Heart right ventricle (tissue), 16 donors: ENCODE data around the gene CCSER2. TPM values are rescaled to one million over a fixed set of nuclear protein-coding genes. Genes with fewer than 3 reads are reported as not detected.

Source experiments
- ATAC-seq, 8 donors: fragments of 200-7000 bp; cut with Tn5 transposase; one replicate each; pipeline ENCODE4 v1.9.1; 2020; ENCODE audit warnings: mild to moderate bottlenecking in 8 of 8, moderate library complexity in 8 of 8, moderate number of reproducible peaks in 1 of 8
- DNase-seq, 2 donors: peaks; one replicate each; pipeline ENCODE4 v3.0.0-alpha.2; 2020
- H3K27ac ChIP-seq, 10 donors: fragments of 200-600 bp; sonication (generic) in 2 of 10; one replicate each; pipeline versions ENCODE4 v1.5.0 to v1.8.0; 2020 to 2022; ENCODE audit warnings: mild to moderate bottlenecking in 3 of 10
- H3K27me3 ChIP-seq, 7 donors: fragments of 200-600 bp; one replicate each; pipeline ENCODE4 v1.8.0; 2021 to 2022; ENCODE audit warnings: mild to moderate bottlenecking in 2 of 7
- H3K36me3 ChIP-seq, 9 donors: fragments of 200-600 bp; sonication (generic) in 1 of 9; one replicate each; pipeline versions ENCODE4 v1.5.0 to v1.8.0; 2020 to 2022; ENCODE audit warnings: mild to moderate bottlenecking in 2 of 9
- H3K4me1 ChIP-seq, 9 donors: fragments of 200-600 bp; sonication (generic) in 1 of 9; one replicate each; pipeline versions ENCODE4 v1.5.0 to v1.8.0; 2020 to 2022; ENCODE audit warnings: mild to moderate bottlenecking in 4 of 9
- H3K4me3 ChIP-seq, 10 donors: fragments of 200-600 bp; sonication (generic) in 2 of 10; one replicate each; pipeline versions ENCODE4 v1.5.0 to v1.8.0; 2020 to 2022; ENCODE audit warnings: mild to moderate bottlenecking in 7 of 10, moderate library complexity in 2 of 10
- H3K9me3 ChIP-seq, 11 donors: fragments of 200-600 bp in 10 of 11; sonication (generic) in 2 of 11; one replicate each; pipeline versions ENCODE4 v1.5.0 to v1.8.0; 2013 to 2022; ENCODE audit warnings: mild to moderate bottlenecking in 2 of 11, control low read depth in 1 of 11, moderate library complexity in 1 of 11
- WGBS, 2 donors: extraction: QIAGEN DNeasy Blood & Tissue Kit; methylation state at CpG; one replicate each; pipeline ENCODE4 v1.1.7; 2013; ENCODE audit warnings: inconsistent platforms in 1 of 2; 5-methylcytosine and 5-hydroxymethylcytosine counted together
- intact Hi-C, 10 donors: fragments of 100-400 bp; cut with DNase I; formaldehyde crosslinking; loops; one replicate each; pipeline versions ENCODE4 v1.11.1 to v1.14.2; 2022
- polyA plus RNA-seq, 2 donors: library from polyadenylated mRNA; stranded (reverse); fragments of 200-250 nt; gene quantifications; one replicate each; pipeline ENCODE4 v1.2.3, GENCODE V29; 2013
- total RNA-seq, 10 donors: library from RNA; stranded (reverse); fragmentation: NEBNext Ultra II Directional in 3 of 10; extraction: Animal tissue kit (Norgen Biotek cat#: 25700) in 3 of 10; gene quantifications; one replicate each; pipeline versions ENCODE4 v1.2.1 to v1.2.4, GENCODE V29; 2021 to 2023
- TF ChIP-seq, protein P1 (sequence below), 9 donors: fragments of 200-600 bp; sonication (generic) in 2 of 9; IDR thresholded peaks; one replicate each; pipeline versions ENCODE4 v1.5.0 to v1.8.0; 2021 to 2022; ENCODE audit warnings: antibody characterized with exemption in 9 of 9, mild to moderate bottlenecking in 5 of 9, moderate library complexity in 1 of 9
- donor health status: Arrhythmogenic right ventricular cardiomyopathy.
- donor health status: ischemic (EF 13 %, LVEDD 7.1; RV severe dilation, severe dysfunction).
- donor health status: healthy with polysubstance abuse.
- donor health status: DM: no; HTN: yes; CAD: no.
- donor health status: DM: no; HTN: no; CAD: no.
- donor health status: ischemic (EF 25% LVEDD 6.9; RV normal size, moderate dysfunction).
- donor health status: ischemic (EF 25% LVEDD 5.7; RV mildly dilated, moderate dysfunction).
- donor health status: healthy.
- donor health status: DM: yes; HTN: yes; CAD: no.
- donor health status: Ischemic cardiomyopathy.
- donor health status: ischemic (EF 35%, LVEDD 5.7; RV mildly dilated, moderate dysfunction).
- donor health status: nonischemic (EF 11% LVEDD 7.7; RV severe dilation, severe dysfunction).
- donor health status: DM: yes; HTN: yes; CAD: no.
- donor health status: PGD.
- donor health status: ischemic (EF 29% LVEDD 5.4; RV normal size, mild dysfunction).
- donor health status: nonischemic (EF 23%, LVEDD 6.1; RV moderate dilation, normal function).

CCSER2 gene
- total and polyA plus RNA-seq, 12 donors: 27.5 to 252 (median 198) TPM

DNA sequence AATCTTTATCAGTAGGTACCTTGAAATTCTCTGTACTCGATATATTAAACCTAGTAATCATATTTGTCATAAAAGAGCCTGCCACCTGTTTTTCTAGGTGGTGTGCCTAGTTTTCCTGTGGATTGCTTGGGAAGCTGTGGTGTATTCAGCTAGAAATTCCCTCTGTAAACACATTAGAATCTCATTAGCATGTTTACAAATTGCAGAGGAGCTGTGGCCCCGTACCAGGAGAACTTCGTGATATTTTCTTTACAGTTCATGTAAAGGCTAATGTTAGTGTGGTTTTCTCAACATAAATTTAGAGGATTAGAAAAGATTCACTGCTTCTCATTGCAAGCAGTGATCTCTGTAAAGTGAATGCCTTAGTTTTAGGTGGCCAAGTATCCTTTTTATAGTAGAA is 144.7 kb downstream of the CCSER2 start:
- TF ChIP-seq, protein P1, sequence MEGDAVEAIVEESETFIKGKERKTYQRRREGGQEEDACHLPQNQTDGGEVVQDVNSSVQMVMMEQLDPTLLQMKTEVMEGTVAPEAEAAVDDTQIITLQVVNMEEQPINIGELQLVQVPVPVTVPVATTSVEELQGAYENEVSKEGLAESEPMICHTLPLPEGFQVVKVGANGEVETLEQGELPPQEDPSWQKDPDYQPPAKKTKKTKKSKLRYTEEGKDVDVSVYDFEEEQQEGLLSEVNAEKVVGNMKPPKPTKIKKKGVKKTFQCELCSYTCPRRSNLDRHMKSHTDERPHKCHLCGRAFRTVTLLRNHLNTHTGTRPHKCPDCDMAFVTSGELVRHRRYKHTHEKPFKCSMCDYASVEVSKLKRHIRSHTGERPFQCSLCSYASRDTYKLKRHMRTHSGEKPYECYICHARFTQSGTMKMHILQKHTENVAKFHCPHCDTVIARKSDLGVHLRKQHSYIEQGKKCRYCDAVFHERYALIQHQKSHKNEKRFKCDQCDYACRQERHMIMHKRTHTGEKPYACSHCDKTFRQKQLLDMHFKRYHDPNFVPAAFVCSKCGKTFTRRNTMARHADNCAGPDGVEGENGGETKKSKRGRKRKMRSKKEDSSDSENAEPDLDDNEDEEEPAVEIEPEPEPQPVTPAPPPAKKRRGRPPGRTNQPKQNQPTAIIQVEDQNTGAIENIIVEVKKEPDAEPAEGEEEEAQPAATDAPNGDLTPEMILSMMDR (IDR thresholded peaks at IDR 0.05): no peak
- ATAC-seq (no peak), DNase-seq (no peak)
- no peak overlapping the region for H3K4me3 ChIP-seq
- H3K36me3 ChIP-seq: peaks cover 0 to 75% (median 12%) of the 10 kb centered on the region in 9 donors
- H3K9me3 ChIP-seq: no peaks in the 10 kb centered on the region
- H3K4me1 ChIP-seq: peaks cover 0 to 10% (median 0%) of the 10 kb centered on the region in 9 donors
- intact Hi-C loops: no loop called here
- 93 to 94% methylated on average over 3 of the region's 3 CpGs for WGBS, 2 donors
- no peaks in the 10 kb centered on the region for H3K27me3 ChIP-seq
- H3K27ac ChIP-seq: no peak overlapping the region

DNA sequence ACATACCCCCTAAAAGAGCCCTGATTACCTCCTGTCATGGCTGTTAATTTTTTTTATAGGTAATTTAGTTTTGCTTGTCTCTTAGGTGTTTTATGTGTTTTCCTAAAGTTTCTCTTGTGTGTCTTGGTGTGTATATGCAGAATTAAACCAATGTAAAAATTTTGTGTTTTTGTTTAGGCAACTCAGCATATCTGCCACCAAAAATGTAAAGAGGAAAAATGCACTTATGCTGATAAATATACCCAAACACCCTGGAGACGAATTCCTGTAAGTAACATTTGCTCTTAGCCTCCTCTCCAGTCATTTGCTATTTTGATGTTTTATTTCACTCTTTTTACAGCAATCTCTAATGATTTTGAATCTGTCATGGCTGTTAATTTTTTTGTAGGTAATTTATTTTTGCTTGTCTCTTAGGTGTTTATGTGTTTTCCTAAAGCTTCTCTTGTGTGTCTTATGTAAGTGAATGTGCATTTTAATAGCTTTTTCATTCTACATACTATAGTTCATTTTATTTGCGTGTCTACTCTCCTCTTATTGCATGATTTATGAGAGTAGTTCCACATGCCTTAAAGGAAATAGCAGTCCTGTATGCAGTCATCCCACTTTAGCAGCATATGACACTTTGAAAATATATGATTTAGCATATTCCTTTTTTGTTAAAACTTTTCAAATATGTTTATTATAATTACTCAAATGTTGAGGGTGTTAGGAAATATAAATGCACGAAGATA is 149.2 kb downstream of the CCSER2 start:
- intact Hi-C loops: no loop called here
- H3K4me3 ChIP-seq: no peak overlapping the region
- TF ChIP-seq, protein P1 (IDR thresholded peaks at IDR 0.05): no peak
- no peaks in the 10 kb centered on the region for H3K27me3 ChIP-seq
- no peak overlapping the region for H3K27ac ChIP-seq
- no peak for ATAC-seq
- H3K36me3 ChIP-seq: peaks cover 0 to 81% (median 10%) of the 10 kb centered on the region in 9 donors
- peaks cover 0 to 9% (median 4%) of the 10 kb centered on the region in 9 donors for H3K4me1 ChIP-seq
- H3K9me3 ChIP-seq: no peaks in the 10 kb centered on the region
- WGBS, 2 donors: 86 to 87% methylated on average over 3 of the region's 3 CpGs
- DNase-seq: no peak

DNA sequence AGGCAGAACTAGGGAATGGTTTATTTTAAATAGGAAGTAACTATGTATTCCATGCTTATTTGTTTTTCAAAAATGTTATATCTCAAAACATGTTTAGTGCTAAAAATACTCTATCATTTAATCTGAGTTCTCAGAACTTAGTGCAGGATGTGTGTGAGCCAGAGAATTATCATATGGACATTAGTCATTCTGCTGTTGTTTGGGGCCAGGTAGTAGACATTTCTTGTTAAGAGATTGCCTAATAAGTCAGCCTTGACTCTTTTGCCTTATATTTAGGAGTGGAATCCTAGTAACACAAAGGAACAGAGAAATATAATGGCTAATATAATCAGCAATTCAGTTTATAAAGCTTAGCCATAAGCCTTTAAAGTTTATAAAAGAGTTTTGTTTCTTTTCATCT is 149.8 kb downstream of the CCSER2 start:
- ATAC-seq (no peak), DNase-seq (no peak)
- H3K4me3 ChIP-seq: no peak overlapping the region
- H3K4me1 ChIP-seq: peaks cover 0 to 9% (median 4%) of the 10 kb centered on the region in 9 donors
- no peaks in the 10 kb centered on the region for H3K9me3 ChIP-seq
- H3K27ac ChIP-seq: no peak overlapping the region
- TF ChIP-seq, protein P1 (IDR thresholded peaks at IDR 0.05): no peak
- intact Hi-C loops: no loop called here
- peaks cover 0 to 80% (median 10%) of the 10 kb centered on the region in 9 donors for H3K36me3 ChIP-seq
- no peaks in the 10 kb centered on the region for H3K27me3 ChIP-seq

DNA sequence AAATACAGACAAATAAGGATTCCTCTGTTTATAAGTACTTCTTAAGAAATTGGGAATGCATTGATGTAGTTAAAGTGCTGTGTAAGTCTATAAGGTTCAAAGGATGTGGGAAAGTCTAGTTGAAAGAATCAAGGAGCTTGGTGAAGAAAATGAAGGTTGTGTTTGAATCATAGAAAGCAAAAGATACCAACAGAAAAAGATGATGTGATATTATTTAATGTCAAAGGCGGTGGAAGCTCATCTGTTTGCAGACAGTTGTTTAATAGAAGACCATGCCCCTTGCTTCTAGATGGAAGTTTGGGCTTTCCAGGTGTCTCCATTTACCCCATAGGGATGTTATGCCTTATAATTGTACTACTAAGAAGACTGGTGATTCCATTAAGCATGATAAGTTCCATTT is 150.3 kb downstream of the CCSER2 start:
- DNase-seq: no peak
- Histone ChIP-seq H3K27ac (no peak overlapping the region), H3K4me3 (no peak overlapping the region), H3K9me3 (no peaks in the 10 kb centered on the region), H3K4me1 (peaks cover 0 to 9% (median 4%) of the 10 kb centered on the region in 9 donors), H3K27me3 (no peaks in the 10 kb centered on the region), H3K36me3 (peaks cover 0 to 75% (median 10%) of the 10 kb centered on the region in 9 donors)
- intact Hi-C loops: no loop called here
- WGBS, 2 donors: 96 to 100% methylated on average over 1 of the region's 1 CpG
- no peak for ATAC-seq
- TF ChIP-seq, protein P1 (IDR thresholded peaks at IDR 0.05): no peak
